GM21367 (cell line): Measurements from ENCODE around the gene MMRN2.
"Not testable (repeated sequence)": the region's sequence is repeated elsewhere in the genome, so short reads cannot be mapped to it uniquely, and the experiment has no call there.

Experiments
- ATAC-seq: cut with Tn5 transposase; IDR thresholded peaks from one replicate; pipeline ENCODE4 v1.9.1; 2021; ENCODE audit not compliant: unreplicated experiment

Gene MMRN2

DNA sequence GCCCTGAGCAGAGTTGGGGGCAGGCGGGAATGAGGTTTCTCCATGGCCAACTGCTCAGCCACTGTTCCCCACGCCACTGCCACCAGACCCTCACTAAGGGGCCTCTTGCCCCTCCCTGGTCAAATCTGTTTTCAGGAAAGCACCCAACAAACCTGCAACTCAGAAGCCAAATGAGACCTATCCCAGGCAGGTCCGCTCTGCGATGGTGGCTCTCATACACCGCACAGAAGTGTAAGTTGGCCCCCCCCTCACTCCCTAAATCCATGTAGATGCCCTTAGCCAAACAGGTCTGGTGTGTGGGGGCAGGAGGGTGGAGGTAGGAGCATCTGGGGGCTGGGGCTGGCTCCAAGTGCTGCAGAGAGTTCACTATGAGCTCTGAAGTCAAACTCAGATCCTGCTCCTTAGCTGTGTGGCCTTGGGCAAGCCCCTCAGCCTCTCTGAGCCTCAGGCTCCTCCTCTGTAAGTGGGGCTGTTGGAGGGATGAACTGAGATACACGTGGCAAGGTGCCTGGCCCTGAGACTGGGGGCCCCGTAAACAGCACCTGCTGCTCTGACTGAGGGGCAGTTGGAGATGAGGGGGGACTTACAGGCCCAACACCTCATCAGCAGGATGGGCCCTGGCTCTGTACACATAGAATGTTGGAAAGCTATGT lies 1.1 kb downstream of the MMRN2 start:
- no peak for ATAC-seq

DNA sequence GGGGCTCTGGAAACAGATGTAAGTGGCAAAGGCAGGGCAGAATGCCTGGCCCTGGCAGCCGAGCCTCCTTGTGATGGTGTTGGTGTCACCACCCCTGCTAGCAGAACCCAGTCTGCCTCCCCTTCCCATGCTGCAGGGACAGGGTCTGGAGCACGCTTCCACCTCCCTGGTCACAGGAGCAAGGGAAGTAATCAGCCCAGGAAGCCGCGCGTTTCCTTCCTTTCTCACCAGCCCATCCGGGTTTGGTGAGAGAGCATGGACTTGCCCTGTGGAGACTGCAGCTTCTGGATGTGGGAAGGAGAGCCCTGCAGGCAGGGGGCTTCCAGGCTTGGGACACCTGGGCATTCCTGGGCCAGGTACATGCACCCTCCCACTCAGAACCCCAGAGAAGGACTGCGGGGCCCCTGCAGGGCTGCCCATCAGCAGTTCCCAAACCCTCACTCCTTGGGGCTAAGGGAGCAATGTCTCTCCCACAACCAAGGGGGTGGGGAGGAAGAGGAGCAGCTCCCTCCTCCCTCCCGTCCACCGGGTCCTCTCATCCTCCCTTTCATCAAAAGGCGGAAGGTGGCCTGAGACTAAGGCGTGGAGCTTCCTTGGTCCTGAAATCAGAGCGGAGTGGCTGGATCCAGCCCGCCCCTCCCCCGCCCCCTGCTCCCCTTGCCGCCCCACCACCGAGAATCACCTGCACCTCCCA lies 1.8 kb downstream of the MMRN2 start:
- no peak for ATAC-seq

DNA sequence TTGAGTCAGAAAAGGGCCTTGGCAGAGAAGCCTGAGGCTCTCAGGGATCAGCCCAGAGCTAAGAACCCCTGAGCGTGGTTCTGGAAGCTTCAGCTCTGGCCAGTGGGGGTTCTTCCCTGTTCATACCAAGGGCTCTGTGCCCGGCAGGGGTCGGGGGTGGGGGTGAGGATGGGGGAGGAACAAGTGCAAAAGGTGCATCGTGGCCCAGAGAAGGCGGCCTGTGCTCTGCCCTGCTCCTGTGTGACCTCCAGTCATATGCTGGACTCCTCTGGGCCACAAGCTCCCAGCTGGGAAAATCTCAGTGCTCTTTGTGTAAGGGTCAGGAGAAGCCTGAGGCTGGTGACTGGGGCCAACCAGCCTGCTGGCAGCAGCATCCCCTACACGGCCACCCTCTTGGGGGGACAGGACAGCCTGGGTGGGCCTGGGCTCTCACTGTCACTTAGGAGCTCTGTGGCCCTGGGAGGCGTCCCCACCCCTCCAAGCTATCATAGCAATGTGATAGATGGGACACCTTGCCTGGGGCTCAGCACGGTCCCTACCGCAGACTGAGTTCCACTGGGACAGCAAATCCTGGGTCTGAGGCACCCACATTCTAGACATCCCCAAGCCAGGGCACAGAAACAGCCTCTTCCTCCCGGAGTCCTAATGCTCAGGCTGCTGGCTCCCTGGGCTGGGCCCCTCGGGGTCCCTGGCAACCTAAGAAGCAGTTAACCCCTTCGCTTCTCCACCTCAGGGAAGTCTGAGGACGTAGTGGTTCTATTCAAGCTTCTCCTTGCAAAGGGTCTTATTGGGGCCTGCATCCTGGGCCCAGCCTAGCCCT lies 2.5 kb downstream of the MMRN2 start:
- no peak for ATAC-seq

DNA sequence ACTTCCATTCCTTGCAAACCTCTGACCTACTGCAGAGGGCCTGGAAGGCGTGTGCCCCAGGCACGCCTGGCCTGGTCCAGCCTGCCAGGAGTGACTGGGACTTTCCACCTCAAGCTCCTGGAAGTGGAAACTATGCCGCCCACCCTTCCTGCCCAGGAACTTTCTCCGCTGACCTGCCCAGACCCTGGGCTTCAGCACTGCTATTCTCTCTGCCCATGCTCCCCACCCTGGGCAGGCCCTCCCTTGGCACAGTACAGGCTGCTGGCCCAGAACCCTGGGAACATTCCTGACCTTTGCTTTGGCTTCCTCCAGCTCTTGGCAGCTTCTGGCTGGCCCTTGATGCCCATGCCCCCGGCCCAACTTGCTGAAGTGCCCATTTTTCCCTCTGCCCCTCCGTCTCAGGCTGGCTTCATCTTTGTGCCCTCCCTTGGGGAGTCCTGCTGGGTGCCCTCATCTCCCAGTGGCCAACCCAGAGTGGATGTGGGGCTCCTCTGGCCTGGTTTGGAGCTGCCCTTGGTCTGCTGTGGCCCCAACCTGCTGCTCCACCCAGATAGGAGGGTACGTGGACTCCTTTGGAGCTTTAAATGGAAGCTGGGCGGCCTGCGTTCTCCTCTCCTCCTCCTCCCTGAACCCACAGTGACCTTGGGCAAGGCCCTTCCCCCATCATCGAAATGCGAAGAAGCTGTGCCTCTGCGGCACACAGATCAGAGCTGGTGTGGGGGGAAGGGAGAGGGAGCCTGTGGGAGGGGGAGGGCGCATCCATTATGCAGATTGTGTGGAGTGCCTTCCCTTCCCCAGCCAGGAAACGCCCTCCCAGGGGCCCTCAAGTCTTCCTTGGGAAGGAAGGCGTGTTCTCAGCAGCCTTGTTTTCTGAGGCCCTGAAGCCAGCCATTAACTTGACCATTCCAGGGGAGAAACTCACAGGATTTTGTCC lies 3.4 kb downstream of the MMRN2 start:
- ATAC-seq, result no peak

DNA sequence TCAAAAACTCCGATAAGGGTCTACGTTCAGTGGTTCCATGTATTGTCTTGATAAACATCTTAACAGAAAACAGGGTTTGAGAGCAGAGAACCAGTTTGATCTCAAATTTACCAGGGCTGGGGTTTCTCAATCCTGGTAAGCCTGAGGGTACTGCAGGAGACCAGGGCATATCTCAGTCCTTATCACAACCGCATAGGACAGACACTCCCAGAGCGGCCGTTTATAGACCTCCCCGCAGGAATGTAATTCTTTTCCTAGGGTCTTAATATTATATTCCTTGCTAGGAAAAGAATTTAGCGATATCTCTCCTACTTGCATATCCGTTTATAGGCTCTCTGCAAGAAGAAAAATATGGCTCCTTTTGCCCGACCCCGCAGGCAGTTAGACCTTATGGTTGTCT lies 4.7 kb downstream of the MMRN2 start:
- not testable (repeated sequence) for ATAC-seq

DNA sequence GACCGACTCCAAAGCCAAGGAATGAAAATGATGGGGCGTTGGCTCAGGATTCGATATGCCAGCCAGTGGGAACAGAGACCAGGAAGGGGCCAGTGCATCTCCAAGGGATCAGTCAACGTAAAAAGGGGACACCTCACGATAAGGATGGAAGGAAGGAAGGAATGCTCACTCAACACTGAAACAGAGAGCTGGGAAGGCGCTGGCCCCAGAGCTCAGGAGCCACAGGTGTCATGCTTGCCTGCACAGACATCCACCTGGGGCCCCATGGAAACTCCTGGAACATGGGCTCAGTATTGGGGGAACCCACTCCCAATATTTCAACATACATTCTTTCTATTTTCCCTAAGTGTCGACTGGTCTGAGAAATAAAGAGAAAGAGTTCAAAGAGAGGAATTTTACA lies 5.3 kb downstream of the MMRN2 start:
- ATAC-seq, result no peak

DNA sequence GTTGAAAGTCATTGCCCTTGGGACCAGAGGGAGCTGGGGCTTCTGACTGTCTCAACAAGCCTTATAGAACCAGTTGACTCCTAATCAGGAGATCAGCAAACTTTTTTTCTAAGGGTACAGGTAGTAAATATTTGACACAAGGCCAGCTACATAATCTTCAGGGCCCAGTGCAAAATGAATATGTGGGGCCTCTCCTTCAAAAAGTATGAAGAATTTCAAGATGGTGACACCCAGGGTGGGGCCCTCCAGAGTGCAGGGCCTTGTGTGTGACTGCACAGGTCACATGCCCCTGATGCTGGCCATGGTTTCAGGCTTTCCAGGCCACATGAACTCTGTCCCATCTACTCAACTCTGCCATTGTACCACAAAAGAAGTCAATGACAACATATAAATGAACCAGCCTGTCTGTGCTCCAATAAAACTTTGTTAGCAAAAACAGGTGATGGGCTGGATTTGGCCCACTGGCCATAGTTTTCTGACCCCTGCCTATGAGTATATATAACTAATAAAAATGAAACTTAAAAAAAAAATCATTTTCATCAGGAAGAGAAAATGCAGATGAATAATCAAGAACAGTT lies 6.1 kb downstream of the MMRN2 start:
- ATAC-seq, result no peak

DNA sequence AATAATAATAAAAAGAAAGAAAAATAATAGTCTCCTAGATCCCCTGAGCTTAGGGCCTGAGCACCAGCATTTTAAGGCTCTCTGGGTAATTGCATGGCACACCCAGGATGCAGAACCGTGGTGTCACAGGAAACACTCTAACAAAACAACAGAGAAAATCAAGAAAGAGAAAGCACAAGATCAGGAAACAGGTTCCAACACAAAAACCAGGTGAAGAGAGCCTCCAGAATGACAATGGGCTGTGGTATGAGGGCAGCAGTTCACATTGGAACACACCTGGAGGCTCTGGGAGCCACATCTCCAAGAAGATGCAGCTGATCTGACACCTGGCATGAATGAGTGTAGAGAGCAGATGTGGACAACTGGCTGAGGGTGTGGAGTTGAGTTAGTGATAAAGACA lies 7.1 kb downstream of the MMRN2 start:
- ATAC-seq, result no peak

DNA sequence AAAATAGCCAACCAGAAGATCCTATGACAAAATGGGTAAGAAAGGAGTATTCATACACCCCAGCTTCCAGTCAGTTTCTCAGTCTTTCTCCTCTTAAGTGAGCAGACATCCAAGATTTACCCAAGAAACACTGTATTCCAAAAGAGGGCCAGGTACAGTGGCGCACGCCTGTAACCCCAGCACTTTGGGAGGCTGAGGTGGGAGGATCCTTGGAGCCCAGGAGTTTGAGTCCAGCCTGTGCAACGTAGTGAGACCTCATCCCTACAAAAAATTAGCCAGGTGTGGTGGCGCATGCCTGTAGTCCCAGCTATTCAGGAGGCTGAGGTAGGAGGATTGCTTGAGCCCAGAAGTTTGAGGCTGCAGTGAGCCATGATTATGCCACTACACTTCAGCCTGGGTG lies 9.6 kb downstream of the MMRN2 start:
- ATAC-seq, result not testable (repeated sequence)

DNA sequence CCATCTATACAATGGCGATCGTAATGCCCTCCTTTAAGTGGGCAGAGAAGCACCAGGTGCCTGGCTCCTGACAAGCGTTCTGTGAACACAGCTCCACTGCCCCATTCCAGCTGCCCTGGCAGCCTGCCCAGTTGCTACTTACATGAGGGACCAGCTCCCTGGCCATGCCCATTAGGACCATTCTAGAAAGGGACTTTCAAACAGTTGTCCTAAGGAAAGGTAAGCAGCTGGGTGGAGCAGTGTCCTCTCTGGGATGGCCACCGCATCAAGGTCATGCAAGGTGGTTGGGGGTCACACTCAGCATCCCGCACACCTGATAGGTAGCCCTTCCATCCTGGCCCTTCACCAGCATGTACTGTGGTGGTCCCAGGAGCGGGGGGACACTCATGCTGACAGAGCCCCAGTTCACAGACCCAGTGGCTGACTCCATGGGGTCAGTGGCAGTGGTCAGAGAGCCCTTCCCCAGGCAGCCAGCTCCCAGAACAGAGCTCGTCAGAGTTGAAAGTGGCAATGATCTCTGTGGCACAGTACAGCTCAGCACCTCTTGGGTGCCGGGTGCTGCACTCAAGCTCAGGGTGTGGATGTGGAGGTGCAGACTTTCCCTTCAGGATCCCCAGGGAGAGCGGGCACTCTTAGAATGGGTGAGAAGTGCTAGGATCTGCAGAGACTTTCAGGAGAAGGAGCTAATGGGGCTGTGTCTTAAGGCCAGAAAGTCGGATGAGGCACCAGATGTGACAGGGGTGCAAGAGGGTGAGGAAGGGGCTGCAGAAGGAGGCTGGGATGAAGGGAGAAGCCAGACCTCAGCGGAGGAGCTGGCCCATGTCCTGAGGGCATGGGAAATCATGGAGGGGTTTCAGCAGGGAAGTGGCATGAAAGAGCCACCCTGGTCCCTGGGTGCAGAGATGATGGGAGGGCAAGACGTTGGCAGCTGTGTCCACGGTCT lies 10.9 kb downstream of the MMRN2 start:
- no peak for ATAC-seq

DNA sequence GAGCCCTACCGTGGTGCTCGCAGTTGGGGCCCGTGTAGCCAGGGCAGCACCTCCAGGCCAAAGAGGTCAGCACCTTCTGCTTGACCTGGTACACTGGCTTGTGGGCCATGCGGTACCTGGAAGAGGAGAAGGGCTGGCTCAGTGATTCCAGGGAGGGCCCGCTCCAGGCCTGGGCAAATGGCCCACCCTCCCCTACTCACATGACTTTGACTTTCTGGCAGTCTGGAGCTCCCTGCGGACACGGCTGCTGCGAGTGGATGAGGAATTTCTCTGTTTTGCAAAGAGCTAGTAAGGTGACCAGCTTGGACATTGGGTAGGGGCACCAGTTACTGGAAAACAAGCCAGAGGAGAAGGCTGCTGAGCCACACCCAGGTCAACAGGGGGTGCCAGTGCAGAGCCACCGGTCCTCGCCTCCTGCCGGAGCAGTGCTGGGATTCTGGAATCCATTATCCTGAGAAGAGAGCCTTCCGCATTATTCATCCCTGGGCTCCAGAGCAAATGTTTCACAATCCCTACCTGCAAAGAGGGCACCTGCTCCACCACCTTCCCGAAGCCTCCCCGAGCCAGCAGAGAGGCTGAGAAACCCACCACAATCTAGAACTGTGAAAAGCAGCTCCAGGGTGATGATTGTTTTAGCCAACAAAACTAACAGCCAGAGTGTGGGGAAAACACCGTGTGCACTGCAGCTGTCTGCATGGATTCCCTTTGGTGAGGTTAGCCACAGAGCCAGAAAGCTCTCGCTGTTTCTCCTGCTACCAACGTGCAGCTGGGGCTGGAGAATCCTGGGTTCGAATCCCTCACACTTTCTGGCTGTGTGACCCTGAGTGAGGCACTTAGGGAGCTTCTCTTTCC lies 11.8 kb downstream of the MMRN2 start:
- ATAC-seq, result no peak

DNA sequence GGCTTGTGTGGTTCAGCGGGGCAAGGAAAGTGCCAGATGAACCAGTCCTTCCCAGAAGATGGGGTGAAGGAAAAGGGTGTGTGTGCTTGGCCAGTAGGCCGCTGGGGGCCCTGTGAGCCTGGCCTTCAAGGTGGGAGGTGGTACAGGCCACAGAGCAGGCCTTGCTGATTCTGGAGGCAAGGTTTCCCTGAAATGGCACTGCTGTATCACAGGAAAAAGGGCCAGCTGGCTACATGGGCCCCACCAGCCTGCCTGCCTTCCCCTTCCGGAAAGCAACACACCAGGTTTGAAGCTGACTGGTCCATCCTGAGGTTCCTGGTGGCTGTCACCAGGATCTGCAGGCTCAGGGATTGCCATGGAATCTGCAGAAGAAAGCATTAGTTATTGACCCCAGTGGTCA lies 12.5 kb downstream of the MMRN2 start:
- no peak for ATAC-seq

DNA sequence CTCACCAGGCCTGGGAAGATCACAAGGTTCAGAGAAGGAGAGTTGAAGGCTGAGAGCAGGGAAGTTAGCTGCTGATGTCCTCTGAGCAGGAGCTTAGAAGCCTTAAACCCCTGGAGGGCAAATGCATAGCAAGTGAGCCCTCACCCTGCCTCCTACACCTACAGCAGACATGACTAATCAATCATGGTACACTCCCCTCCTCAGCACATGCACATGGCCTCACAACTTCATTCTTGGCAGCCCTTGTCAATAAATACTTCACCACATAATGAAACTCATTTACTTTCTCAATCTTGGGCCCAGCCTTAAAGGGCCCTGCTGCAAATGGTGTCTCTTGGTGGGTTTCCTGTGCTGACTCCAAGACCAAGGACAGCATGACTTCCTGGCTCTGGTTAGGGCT lies 12.9 kb downstream of the MMRN2 start:
- no peak for ATAC-seq

DNA sequence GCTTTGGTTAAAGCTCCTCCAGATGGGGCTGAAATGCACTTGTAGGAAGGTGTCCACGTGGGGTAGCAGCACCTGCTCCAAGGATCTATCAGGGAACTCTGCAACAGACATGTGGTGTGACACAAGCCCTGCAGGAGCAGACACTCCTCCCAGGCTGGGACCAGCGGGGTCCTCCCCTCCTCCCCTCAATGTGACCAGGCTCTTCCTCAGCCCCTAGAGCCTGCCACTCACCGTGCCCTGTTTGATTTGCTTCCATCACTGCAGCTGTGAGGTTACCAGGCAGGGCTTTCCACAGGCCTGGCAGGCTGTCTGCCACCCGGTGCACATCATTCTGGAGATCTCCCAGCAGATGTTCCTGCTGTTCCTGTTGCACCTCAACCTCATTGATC lies 13.4 kb downstream of the MMRN2 start:
- ATAC-seq, result no peak

DNA sequence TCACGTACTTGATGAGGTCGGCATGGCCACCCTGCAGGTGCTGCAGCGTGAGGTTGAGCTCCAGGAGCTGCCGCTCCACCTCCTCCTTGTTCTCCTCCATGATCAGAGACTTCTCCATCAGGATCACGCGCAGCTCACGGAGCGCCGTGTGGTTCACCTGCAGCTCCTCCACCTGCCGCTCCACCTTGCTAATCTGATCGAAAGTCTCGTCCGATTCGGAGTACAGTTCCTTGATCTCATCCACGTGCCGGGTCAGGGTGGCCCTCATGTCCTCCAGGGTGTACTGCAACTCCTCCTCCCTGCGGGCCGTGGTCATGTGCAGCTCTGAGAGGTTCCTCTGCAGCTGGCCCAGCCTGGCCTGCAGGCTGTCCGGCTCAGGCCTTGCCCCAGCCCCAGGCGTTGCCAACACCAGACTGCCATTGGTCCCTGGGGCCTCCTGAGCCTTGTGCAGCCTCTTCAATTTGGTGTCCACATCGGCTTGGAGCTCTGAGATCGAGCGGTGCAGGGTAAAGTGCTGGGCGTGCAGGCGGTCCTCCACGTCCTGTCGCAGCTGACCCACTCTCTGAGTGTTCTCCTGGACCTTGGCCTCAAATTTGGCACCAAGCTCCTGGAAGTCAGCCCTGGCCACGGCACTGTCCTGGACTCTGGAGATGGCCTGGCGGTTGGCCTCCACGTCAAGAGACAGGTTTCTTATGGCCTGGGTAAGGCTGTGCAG lies 13.9 kb downstream of the MMRN2 start:
- no peak for ATAC-seq

DNA sequence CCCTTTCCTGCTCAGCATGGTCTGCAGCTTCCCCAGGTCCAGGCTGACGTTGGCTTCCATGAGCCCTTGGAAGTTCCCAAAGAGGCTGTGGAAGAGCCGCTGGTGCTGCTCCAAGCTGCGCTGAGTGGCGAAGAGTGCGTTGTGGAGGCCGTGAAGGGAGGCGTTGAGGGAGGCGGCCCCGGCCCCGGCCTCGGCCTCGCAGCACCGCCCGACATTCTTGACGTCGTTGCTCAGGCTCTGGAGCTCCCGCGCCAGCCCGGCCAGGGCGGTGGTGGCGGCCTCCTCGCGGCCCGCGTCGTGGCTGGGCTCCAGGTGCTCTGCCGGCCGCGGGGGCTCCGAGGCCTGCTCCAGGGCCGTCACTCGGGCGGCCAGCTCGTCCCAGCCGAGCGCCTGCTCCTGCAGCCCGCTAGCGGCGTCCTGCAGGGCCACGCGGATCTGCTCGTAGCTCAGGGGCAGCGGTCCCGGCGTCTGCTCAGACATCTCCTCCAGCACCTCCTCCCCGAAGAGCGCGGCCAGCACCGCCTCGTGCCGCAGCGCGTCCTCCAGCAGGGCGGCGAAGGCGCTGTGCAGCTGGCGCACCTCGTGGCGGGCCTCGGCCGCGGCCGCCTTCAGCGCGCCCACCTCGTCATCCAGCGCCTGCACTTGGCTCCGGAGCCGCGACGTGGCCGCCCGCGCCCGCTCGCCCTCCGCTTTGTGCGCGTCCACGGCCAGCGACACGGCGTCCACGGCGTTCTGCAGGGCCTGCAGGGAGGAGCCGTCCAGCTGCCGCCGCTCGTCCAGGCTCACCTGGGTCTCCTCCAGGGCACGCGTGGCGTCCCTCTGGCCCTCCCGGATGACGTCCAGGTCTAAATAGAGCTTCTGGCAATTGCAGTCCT lies 14.7 kb downstream of the MMRN2 start:
- no peak for ATAC-seq

DNA sequence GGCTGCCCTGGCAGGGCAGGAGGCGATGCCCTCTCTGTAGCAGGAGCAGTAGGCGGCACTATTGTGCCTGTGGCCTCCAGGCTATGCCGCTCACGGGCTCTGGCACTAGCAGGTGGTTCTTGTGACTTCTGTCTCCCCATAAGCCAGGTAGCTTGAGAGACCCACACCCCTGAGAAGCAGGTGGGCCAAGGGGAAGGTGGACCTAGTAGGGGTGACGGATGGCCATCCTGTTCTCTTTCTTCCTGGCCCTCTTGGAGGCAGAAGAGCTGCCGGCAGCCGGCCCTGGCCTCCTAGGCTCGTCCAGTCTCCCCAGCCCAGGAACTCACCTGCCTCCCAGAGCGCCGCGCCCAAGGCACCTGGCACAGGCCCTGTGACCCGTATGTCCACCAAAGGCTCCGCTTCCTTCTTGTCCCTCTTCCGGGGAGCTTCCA lies 15.4 kb downstream of the MMRN2 start:
- ATAC-seq, result no peak
